Measurements from ENCODE around the gene ARHGEF6. TPM values are rescaled to one million over a fixed set of nuclear protein-coding genes. Genes with fewer than 3 reads are reported as not detected.

The ARHGEF6 gene
- total RNA-seq, 1 experiment from 2014 or later = 0.35 TPM

- Mint-ChIP-seq H3K9me3 (ENCODE audit: unreplicated experiment) (peaks cover 7% of the 10 kb centered on the region), H3K4me3 (ENCODE audit: unreplicated experiment) (no peak overlapping the region), H3K27me3 (ENCODE audit: insufficient read depth, unreplicated experiment) (peaks cover 46% of the 10 kb centered on the region), H3K27ac (ENCODE audit: low read depth, unreplicated experiment) (no peak overlapping the region), H3K4me1 (ENCODE audit: insufficient read depth, unreplicated experiment) (no peaks in the 10 kb centered on the region), H3K36me3 (ENCODE audit: insufficient read depth, unreplicated experiment) (no peaks in the 10 kb centered on the region)
- no peak for TF ChIP-seq CTCF (IDR thresholded peaks at IDR 0.05; ENCODE audit: unreplicated experiment)
- POLR2A ChIA-PET = no interaction called here
- no TSS peak for BruUV-seq (replicated peaks)
- CTCF ChIA-PET = interaction anchor here (0.6 to 5.5 kb wide), 10 partner anchors 10 to 1065 kb away, joined by 3 to 42 read pairs (median 4); no protein-coding TSS in a partner anchor
- intact Hi-C loops (cut with micrococcal nuclease) = loop anchor here (10.0 kb wide), 3 partner anchors 202 to 1072 kb away; partner anchors contain the start of gene HTATSF1
- no peak for DNase-seq (ENCODE audit: unreplicated experiment)
Measured at GRCh38 chrX:136697156-136697555, 83.6 kb downstream of the ARHGEF6 start.

DNA sequence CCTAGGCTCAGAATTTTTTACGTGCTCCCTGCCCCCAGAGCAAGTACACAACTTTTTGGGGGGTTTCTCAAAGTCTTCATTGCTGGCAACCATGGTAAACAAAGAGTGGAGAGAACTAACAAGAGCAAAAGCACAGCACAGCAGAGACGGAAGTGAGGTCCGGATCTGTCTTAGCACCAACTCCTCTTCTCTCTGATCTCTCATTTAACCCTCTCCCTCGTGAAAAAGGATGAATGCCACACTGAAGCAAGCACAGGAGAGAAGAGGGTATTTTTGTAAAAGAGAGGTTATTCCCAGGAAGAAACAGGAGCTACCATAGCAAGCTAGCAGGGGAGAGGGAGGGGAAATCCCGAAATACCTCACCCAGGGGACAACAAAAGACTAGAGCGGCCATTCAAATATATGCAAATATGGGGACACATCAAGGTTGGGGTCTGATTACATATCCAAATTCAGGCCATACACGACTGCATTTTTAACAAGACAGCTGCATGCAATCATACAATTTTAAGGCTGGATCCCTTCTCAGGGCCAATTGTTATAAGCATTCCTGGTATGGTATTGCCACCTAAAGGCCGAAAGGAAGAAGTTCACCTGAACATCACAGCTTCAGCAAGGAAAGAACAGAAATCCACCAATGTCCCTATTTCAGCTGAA lies 86.2 kb downstream of the ARHGEF6 start:
- peak; percentile 79 for TF ChIP-seq CTCF (IDR thresholded peaks at IDR 0.05; ENCODE audit: unreplicated experiment)
- Mint-ChIP-seq H3K4me3 (ENCODE audit: unreplicated experiment) (no peak overlapping the region), H3K27ac (ENCODE audit: low read depth, unreplicated experiment) (no peak overlapping the region), H3K9me3 (ENCODE audit: unreplicated experiment) (peaks cover 7% of the 10 kb centered on the region), H3K27me3 (ENCODE audit: insufficient read depth, unreplicated experiment) (peaks cover 49% of the 10 kb centered on the region), H3K4me1 (ENCODE audit: insufficient read depth, unreplicated experiment) (no peaks in the 10 kb centered on the region), H3K36me3 (ENCODE audit: insufficient read depth, unreplicated experiment) (no peaks in the 10 kb centered on the region)
- peak; percentile 52 for DNase-seq (ENCODE audit: unreplicated experiment)
- intact Hi-C loops (cut with micrococcal nuclease) = loop anchor here (1.0 to 10.0 kb wide), 8 partner anchors 86 to 1070 kb away; partner anchors contain the start of gene HTATSF1
- CTCF ChIA-PET = interaction anchor here (0.5 to 5.5 kb wide), 22 partner anchors 9 to 666 kb away, joined by 3 to 42 read pairs (median 4); no protein-coding TSS in a partner anchor
- no TSS peak for BruUV-seq (replicated peaks)
- POLR2A ChIA-PET = interaction anchor here (0.6 to 0.7 kb wide), 3 partner anchors 27 to 669 kb away, joined by 3 to 4 read pairs (median 3); no protein-coding TSS in a partner anchor

GRCh38 chrX:136692271-136692670 lies 88.5 kb downstream of the ARHGEF6 start:
- no peaks in the 10 kb centered on the region for H3K36me3 Mint-ChIP-seq (ENCODE audit: insufficient read depth, unreplicated experiment)
- no peak overlapping the region for H3K4me3 Mint-ChIP-seq (ENCODE audit: unreplicated experiment)
- peaks cover 52% of the 10 kb centered on the region for H3K27me3 Mint-ChIP-seq (ENCODE audit: insufficient read depth, unreplicated experiment)
- no peak for TF ChIP-seq CTCF (IDR thresholded peaks at IDR 0.05; ENCODE audit: unreplicated experiment)
- H3K4me1 Mint-ChIP-seq (ENCODE audit: insufficient read depth, unreplicated experiment) = no peaks in the 10 kb centered on the region
- intact Hi-C loops (cut with micrococcal nuclease) = loop anchor here (5.0 to 10.0 kb wide), 4 partner anchors 197 to 1067 kb away; partner anchors contain the start of gene HTATSF1
- no peak for DNase-seq (ENCODE audit: unreplicated experiment)
- no TSS peak for BruUV-seq (replicated peaks)
- H3K27ac Mint-ChIP-seq (ENCODE audit: low read depth, unreplicated experiment) = no peak overlapping the region
- POLR2A ChIA-PET = no interaction called here
- H3K9me3 Mint-ChIP-seq (ENCODE audit: unreplicated experiment) = no peaks in the 10 kb centered on the region
- CTCF ChIA-PET = interaction anchor here (0.6 kb wide), 1 partner anchor 523 kb away, joined by 3 read pairs; no protein-coding TSS in a partner anchor

DNA sequence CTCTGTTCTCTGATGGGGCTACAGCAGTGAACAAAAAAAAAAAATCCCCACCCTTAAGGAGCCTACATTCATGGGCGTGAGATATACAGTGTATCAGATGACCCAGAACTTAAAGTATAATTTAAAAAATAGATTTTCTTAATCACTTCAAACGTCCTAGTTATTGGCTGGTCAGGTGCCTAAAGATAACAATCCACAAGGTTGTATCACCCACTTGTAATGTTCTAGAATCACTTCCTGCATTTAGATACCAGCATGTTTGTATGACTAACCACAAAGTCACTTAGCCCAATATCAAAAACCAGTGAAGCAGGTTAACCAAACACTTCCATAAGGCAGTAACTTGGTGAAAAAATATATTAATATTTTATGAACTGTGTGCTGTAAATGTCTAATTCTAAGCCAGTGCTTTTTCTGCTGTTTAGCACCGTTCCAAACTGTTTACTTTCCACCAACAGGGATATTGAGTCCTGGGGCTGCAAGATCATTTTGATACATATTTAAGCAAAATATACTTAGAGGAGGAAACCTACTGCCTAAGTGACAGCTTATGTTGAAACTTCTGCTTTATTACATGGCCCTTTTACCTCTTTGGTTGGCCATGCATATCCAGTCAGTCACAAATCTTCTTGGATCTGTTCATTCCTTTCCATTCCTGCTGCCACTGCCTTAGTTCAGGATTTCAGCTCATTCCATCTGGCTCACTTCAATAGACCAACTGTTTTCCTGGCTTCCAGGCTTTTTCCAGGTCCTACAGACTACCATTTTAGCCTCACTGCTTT lies 89.5 kb downstream of the ARHGEF6 start:
- peaks cover 49% of the 10 kb centered on the region for H3K27me3 Mint-ChIP-seq (ENCODE audit: insufficient read depth, unreplicated experiment)
- no peak overlapping the region for H3K27ac Mint-ChIP-seq (ENCODE audit: low read depth, unreplicated experiment)
- no peaks in the 10 kb centered on the region for H3K36me3 Mint-ChIP-seq (ENCODE audit: insufficient read depth, unreplicated experiment)
- ChIA-PET POLR2A (no interaction called here), CTCF (no interaction called here)
- H3K4me3 Mint-ChIP-seq (ENCODE audit: unreplicated experiment) = no peak overlapping the region
- intact Hi-C loops (cut with micrococcal nuclease) = loop anchor here (5.0 to 10.0 kb wide), 4 partner anchors 196 to 1066 kb away; partner anchors contain the start of gene HTATSF1
- H3K9me3 Mint-ChIP-seq (ENCODE audit: unreplicated experiment) = no peaks in the 10 kb centered on the region
- no peak for TF ChIP-seq CTCF (IDR thresholded peaks at IDR 0.05; ENCODE audit: unreplicated experiment)
- no peak for DNase-seq (ENCODE audit: unreplicated experiment)
- no TSS peak for BruUV-seq (replicated peaks)
- H3K4me1 Mint-ChIP-seq (ENCODE audit: insufficient read depth, unreplicated experiment) = no peaks in the 10 kb centered on the region

All from MCF 10A (cell line).